Activated B cell treated with CpG ODN at 0.5 μM for 24 hours (primary cell): ENCODE results near the gene CHD2. TPM values are rescaled to one million over a fixed set of nuclear protein-coding genes. Genes with fewer than 3 reads are reported as not detected.

ENCODE experiments used
- ATAC-seq: fragments of 200-7000 bp; cut with Tn5 transposase; one replicate; pipeline ENCODE4 v1.10.0; 2021; ENCODE audit warnings: low read depth, mild to moderate bottlenecking, moderate library complexity
- CTCF ChIA-PET: fragments of 350-600 bp; sonication (Branson Sonifier 250); formaldehyde crosslinking; loops from one replicate; lab custom pipeline; 2021; ENCODE audit warnings: antibody characterized with exemption; lab: Charles Lee
- POLR2A ChIA-PET: fragments of 350-600 bp; sonication (Branson Sonifier 250); formaldehyde crosslinking; loops from one replicate; lab custom pipeline; 2021; ENCODE audit warnings: antibody characterized with exemption; lab: Charles Lee
- DNase-seq: peaks from one replicate; pipeline ENCODE4 v3.0.0; 2022
- H3K27ac Mint-ChIP-seq: one replicate; pipeline ENCODE4 v1.8.0; 2020; ENCODE audit warnings: mixed read lengths
- H3K27me3 Mint-ChIP-seq: one replicate; pipeline ENCODE4 v1.8.0; 2021; ENCODE audit warnings: mixed read lengths
- H3K36me3 Mint-ChIP-seq: one replicate; pipeline ENCODE4 v1.8.0; 2021; ENCODE audit warnings: low read depth, mixed read lengths
- H3K4me1 Mint-ChIP-seq: one replicate; pipeline ENCODE4 v1.8.0; 2021; ENCODE audit warnings: mixed read lengths
- H3K4me3 Mint-ChIP-seq: one replicate; pipeline ENCODE4 v1.8.0; 2020; ENCODE audit warnings: mild to moderate bottlenecking, mixed read lengths
- H3K9me3 Mint-ChIP-seq: one replicate; pipeline ENCODE4 v1.8.0; 2020; ENCODE audit warnings: mixed read lengths
- CTCF ChIP-seq: fragments of 200-600 bp; IDR thresholded peaks from one replicate; pipeline ENCODE4 v1.8.0; 2022; ENCODE audit warnings: antibody characterized with exemption, mild to moderate bottlenecking
- intact Hi-C: fragments of 100-400 bp; cut with micrococcal nuclease; formaldehyde crosslinking; loops from one replicate; pipeline ENCODE4 v1.15.1; 2024
- total RNA-seq: library from RNA; stranded (reverse); gene quantifications from 2 replicates; pipeline ENCODE4 v1.2.3, GENCODE V29; 2022

The CHD2 gene
- total RNA-seq = 249 and 298 TPM in 2 replicates

GRCh38 chr15:92899948-92900730, at the start of gene CHD2:
TSS of gene CHD2 (plus strand) at chr15:92900324. CDS start at chr15:92901238, 914 bp downstream.
- POLR2A ChIA-PET = interaction anchor here (0.6 to 10.5 kb wide), 27 partner anchors 8 to 1965 kb away, joined by 3 to 449 read pairs (median 8); partner anchors contain the start of gene UNC45A
- ATAC-seq (peak; percentile 67), DNase-seq (peak; percentile 66)
- Mint-ChIP-seq H3K27ac (peak within 1 kb of the TSS; percentile 100), H3K4me3 (peak within 1 kb of the TSS; percentile 97), H3K27me3 (no peaks in the 10 kb centered on the region), H3K36me3 (peaks cover 78% of the 10 kb centered on the region), H3K4me1 (peaks cover 64% of the 10 kb centered on the region), H3K9me3 (peaks cover 7% of the 10 kb centered on the region)
- TF ChIP-seq CTCF = no peak
- intact Hi-C loops = loop anchor here (1.0 to 2.0 kb wide), 6 partner anchors 18 to 91 kb away; no protein-coding TSS in a partner anchor
- CTCF ChIA-PET = interaction anchor here (0.9 to 5.0 kb wide), 11 partner anchors 9 to 103 kb away, joined by 4 to 33 read pairs (median 6); no protein-coding TSS in a partner anchor

GRCh38 chr15:92853222-92853621, 46.9 kb upstream of the CHD2 start:
- Mint-ChIP-seq H3K4me1 (peaks cover 42% of the 10 kb centered on the region), H3K27ac (peak overlapping the region; percentile 5), H3K9me3 (no peaks in the 10 kb centered on the region), H3K4me3 (peak overlapping the region; percentile 12), H3K36me3 (no peaks in the 10 kb centered on the region), H3K27me3 (no peaks in the 10 kb centered on the region)
- DNase-seq (no peak), ATAC-seq (no peak)
- intact Hi-C loops = no loop called here
- CTCF ChIA-PET = interaction anchor here (0.8 kb wide), 1 partner anchor 56 kb away, joined by 3 read pairs; no protein-coding TSS in a partner anchor
- no peak for TF ChIP-seq CTCF
- POLR2A ChIA-PET = interaction anchor here (0.5 to 8.4 kb wide), 7 partner anchors 10 to 47 kb away, joined by 3 to 152 read pairs (median 7); partner anchors contain the start of gene CHD2

- ATAC-seq (no peak), DNase-seq (no peak)
- Mint-ChIP-seq H3K9me3 (peaks cover 13% of the 10 kb centered on the region), H3K4me3 (no peak overlapping the region), H3K27me3 (no peaks in the 10 kb centered on the region), H3K36me3 (no peaks in the 10 kb centered on the region), H3K27ac (no peak overlapping the region), H3K4me1 (no peaks in the 10 kb centered on the region)
- TF ChIP-seq CTCF = no peak
- CTCF ChIA-PET = no interaction called here
- intact Hi-C loops = no loop called here
- POLR2A ChIA-PET = interaction anchor here (0.6 to 2.0 kb wide), 3 partner anchors 20 to 30 kb away, joined by 3 to 11 read pairs (median 3); no protein-coding TSS in a partner anchor
Measured at GRCh38 chr15:92861742-92862141, 38.4 kb upstream of the CHD2 start.

- Mint-ChIP-seq H3K27me3 (no peaks in the 10 kb centered on the region), H3K4me1 (no peaks in the 10 kb centered on the region), H3K9me3 (peaks cover 13% of the 10 kb centered on the region), H3K4me3 (no peak overlapping the region), H3K36me3 (no peaks in the 10 kb centered on the region), H3K27ac (no peak overlapping the region)
- DNase-seq (no peak), ATAC-seq (no peak)
- ChIA-PET POLR2A (interaction anchor here (1.3 kb wide), 1 partner anchor 18 kb away, joined by 5 read pairs; no protein-coding TSS in a partner anchor), CTCF (no interaction called here)
- intact Hi-C loops = no loop called here
- TF ChIP-seq CTCF = no peak
Measured at GRCh38 chr15:92864127-92864814, 35.9 kb upstream of the CHD2 start.
